CD8-positive, alpha-beta memory T cell (primary cell): ENCODE results near the gene CABYR. TPM values are rescaled to one million over a fixed set of nuclear protein-coding genes. Genes with fewer than 3 reads are reported as not detected.
A peak's percentile ranks its signal among the peaks of the same experiment; 100 is the strongest.

Experiments used
- CTCF ChIA-PET: fragments of 350-600 bp; sonication (Branson Sonifier 250); formaldehyde crosslinking; loops from one replicate; lab custom pipeline; 2021; ENCODE audit warnings: antibody characterized with exemption; lab: Charles Lee
- POLR2A ChIA-PET: fragments of 350-600 bp; sonication (Branson Sonifier 250); formaldehyde crosslinking; loops from one replicate; lab custom pipeline; 2021; ENCODE audit warnings: antibody characterized with exemption; lab: Charles Lee
- DNase-seq, 5 donors: peaks; one replicate each; pipeline versions ENCODE4 v3.0.0 to v3.0.0-alpha.2; 2020 to 2022; ENCODE audit warnings: mixed read lengths in 1 of 5
- H3K27ac ChIP-seq: one replicate; pipeline ENCODE4 v1.7.0; 2013; ENCODE audit warnings: low read depth, mild to moderate bottlenecking, low read length, moderate library complexity
- H3K27me3 ChIP-seq: 2 replicates; pipeline ENCODE4 v1.7.0; 2013; ENCODE audit warnings: low read length, mild to moderate bottlenecking; ENCODE audit not compliant: insufficient read depth, poor library complexity, severe bottlenecking
- H3K36me3 ChIP-seq: 2 replicates; pipeline ENCODE4 v1.7.0; 2013; ENCODE audit warnings: mild to moderate bottlenecking, low read length, moderate library complexity; ENCODE audit not compliant: insufficient read depth
- H3K4me1 ChIP-seq: 2 replicates; pipeline ENCODE4 v1.7.0; 2013; ENCODE audit warnings: mild to moderate bottlenecking, low read length, moderate library complexity; ENCODE audit not compliant: insufficient read depth
- H3K4me3 ChIP-seq: 2 replicates; pipeline ENCODE4 v1.7.0; 2013; ENCODE audit warnings: mild to moderate bottlenecking, low read length
- H3K9me3 ChIP-seq: 2 replicates; pipeline ENCODE4 v1.7.0; 2013; ENCODE audit warnings: mild to moderate bottlenecking, low read length
- H3K27ac Mint-ChIP-seq, 8 donors: one replicate each; pipeline ENCODE4 v1.8.0; 2020 to 2021; ENCODE audit warnings: mixed read lengths in 8 of 8, mild to moderate bottlenecking in 6 of 8, inconsistent platforms in 3 of 8, moderate library complexity in 3 of 8
- H3K27me3 Mint-ChIP-seq, 2 donors: one replicate each; pipeline ENCODE4 v1.8.0; 2020 to 2021; ENCODE audit warnings: mixed read lengths in 2 of 2, mild to moderate bottlenecking in 1 of 2, moderate library complexity in 1 of 2
- H3K36me3 Mint-ChIP-seq, 3 donors: one replicate each; pipeline ENCODE4 v1.8.0; 2020 to 2021; ENCODE audit warnings: mixed read lengths in 3 of 3, inconsistent platforms in 1 of 3, mild to moderate bottlenecking in 1 of 3
- H3K4me1 Mint-ChIP-seq, 3 donors: one replicate each; pipeline ENCODE4 v1.8.0; 2020 to 2021; ENCODE audit warnings: mixed read lengths in 3 of 3, inconsistent platforms in 1 of 3, mild to moderate bottlenecking in 1 of 3
- H3K4me3 Mint-ChIP-seq, 7 donors: one replicate each; pipeline ENCODE4 v1.8.0; 2020 to 2021; ENCODE audit warnings: mixed read lengths in 7 of 7, mild to moderate bottlenecking in 6 of 7, moderate library complexity in 4 of 7, inconsistent platforms in 2 of 7
- H3K9me3 Mint-ChIP-seq, 5 donors: one replicate each; pipeline ENCODE4 v1.8.0; 2020 to 2022; ENCODE audit warnings: mixed read lengths in 5 of 5, mild to moderate bottlenecking in 3 of 5, moderate library complexity in 2 of 5, inconsistent platforms in 1 of 5
- polyA plus RNA-seq: library from polyadenylated mRNA; unstranded; fragments of 300-500 nt; fragmentation: Illumina TruSeq; gene quantifications from one replicate; pipeline ENCODE4 v1.2.3, GENCODE V29; 2021
- total RNA-seq, 2 experiments: library from RNA; stranded (reverse); gene quantifications; one replicate each; pipeline ENCODE4 v1.2.3, GENCODE V29; 2021

CABYR gene
- total and polyA plus RNA-seq, 3 experiments from 2014 or later = 0.62 to 1.7 (median 1.2) TPM

DNA sequence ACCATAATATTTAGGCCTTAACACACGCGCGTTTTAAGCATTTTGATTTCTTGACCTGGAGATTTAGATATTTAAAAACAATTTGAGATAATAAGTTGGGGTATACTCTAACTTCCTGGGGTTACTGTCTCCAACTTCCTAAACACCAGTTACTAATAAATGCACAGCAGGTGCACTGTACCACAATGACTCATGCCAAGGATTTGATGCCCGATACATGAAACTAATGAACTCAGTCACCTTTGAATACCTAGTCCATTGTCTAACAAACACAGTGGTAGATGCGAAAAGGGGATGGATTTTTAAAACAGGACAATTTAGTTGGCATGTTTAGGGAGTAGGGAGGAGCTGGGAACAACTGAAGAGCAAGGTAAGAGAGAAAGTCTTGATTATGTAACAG, 21.2 kb downstream of the CABYR start:
- no peaks in the 10 kb centered on the region for H3K9me3 Mint-ChIP-seq
- no peaks in the 10 kb centered on the region for H3K27me3 Mint-ChIP-seq
- H3K36me3 ChIP-seq = no peaks in the 10 kb centered on the region
- peak overlapping the region in 1 of 8 donors; percentile 47 for H3K27ac Mint-ChIP-seq
- H3K36me3 Mint-ChIP-seq = peaks cover 0 to 4% (median 0%) of the 10 kb centered on the region in 3 donors
- H3K4me3 ChIP-seq = no peak overlapping the region
- H3K9me3 ChIP-seq = no peaks in the 10 kb centered on the region
- no peak overlapping the region for H3K27ac ChIP-seq
- no peak for DNase-seq
- POLR2A ChIA-PET = no interaction called here
- CTCF ChIA-PET = no interaction called here
- no peak overlapping the region for H3K4me3 Mint-ChIP-seq
- H3K4me1 Mint-ChIP-seq = no peaks in the 10 kb centered on the region
- no peaks in the 10 kb centered on the region for H3K4me1 ChIP-seq
- H3K27me3 ChIP-seq = no peaks in the 10 kb centered on the region

DNA sequence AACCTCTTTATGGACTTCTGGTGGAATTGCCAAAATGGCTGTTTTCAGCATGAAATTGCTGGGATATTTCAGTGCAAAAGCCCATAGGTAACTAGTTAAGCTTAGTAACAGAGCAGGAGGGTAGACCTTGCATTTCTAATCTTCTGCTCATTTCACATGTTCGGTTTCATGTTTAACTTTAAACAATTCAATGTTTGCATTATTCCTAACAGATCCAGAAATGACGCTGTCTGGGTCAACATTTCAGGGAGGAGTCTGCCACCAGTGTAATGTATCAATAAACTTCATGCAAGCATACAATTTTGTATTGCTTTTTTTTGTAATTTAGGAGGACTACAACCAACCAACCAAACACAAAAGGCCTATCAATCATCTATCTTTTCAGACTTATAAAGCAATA, 22.4 kb downstream of the CABYR start:
- Histone ChIP-seq H3K27ac (no peak overlapping the region), H3K27me3 (no peaks in the 10 kb centered on the region), H3K4me1 (no peaks in the 10 kb centered on the region), H3K9me3 (no peaks in the 10 kb centered on the region), H3K36me3 (no peaks in the 10 kb centered on the region), H3K4me3 (no peak overlapping the region)
- CTCF ChIA-PET = no interaction called here
- Mint-ChIP-seq H3K4me1 (no peaks in the 10 kb centered on the region), H3K27ac (peak overlapping the region in 1 of 8 donors; percentile 34), H3K36me3 (peaks cover 0 to 4% (median 0%) of the 10 kb centered on the region in 3 donors), H3K27me3 (peaks cover 0 to 3% of the 10 kb centered on the region in 2 donors), H3K4me3 (no peak overlapping the region), H3K9me3 (no peaks in the 10 kb centered on the region)
- POLR2A ChIA-PET = no interaction called here
- DNase-seq = no peak

- Histone ChIP-seq H3K9me3 (no peaks in the 10 kb centered on the region), H3K4me1 (no peaks in the 10 kb centered on the region), H3K27me3 (no peaks in the 10 kb centered on the region), H3K27ac (no peak overlapping the region), H3K4me3 (no peak overlapping the region), H3K36me3 (no peaks in the 10 kb centered on the region)
- Mint-ChIP-seq H3K4me1 (no peaks in the 10 kb centered on the region), H3K9me3 (no peaks in the 10 kb centered on the region), H3K27ac (no peak overlapping the region), H3K4me3 (no peak overlapping the region), H3K36me3 (peaks cover 0 to 5% (median 0%) of the 10 kb centered on the region in 3 donors), H3K27me3 (peaks cover 10 to 21% of the 10 kb centered on the region in 2 donors)
- POLR2A ChIA-PET = no interaction called here
- DNase-seq = no peak
- CTCF ChIA-PET = no interaction called here
Observed at GRCh38 chr18:24168496-24168895, 29.6 kb downstream of the CABYR start.

GRCh38 chr18:24170360-24170759, 31.5 kb downstream of the CABYR start:
- Histone ChIP-seq H3K9me3 (no peaks in the 10 kb centered on the region), H3K36me3 (no peaks in the 10 kb centered on the region), H3K27me3 (no peaks in the 10 kb centered on the region), H3K4me1 (no peaks in the 10 kb centered on the region), H3K4me3 (no peak overlapping the region), H3K27ac (no peak overlapping the region)
- Mint-ChIP-seq H3K36me3 (peaks cover 0 to 1% (median 0%) of the 10 kb centered on the region in 3 donors), H3K27ac (no peak overlapping the region), H3K9me3 (no peaks in the 10 kb centered on the region), H3K4me3 (no peak overlapping the region), H3K27me3 (peaks cover 10 to 25% of the 10 kb centered on the region in 2 donors), H3K4me1 (no peaks in the 10 kb centered on the region)
- POLR2A ChIA-PET = no interaction called here
- CTCF ChIA-PET = no interaction called here
- DNase-seq = no peak

- no peak overlapping the region for H3K27ac ChIP-seq
- no peaks in the 10 kb centered on the region for H3K4me1 Mint-ChIP-seq
- no peaks in the 10 kb centered on the region for H3K27me3 ChIP-seq
- H3K27ac Mint-ChIP-seq = no peak overlapping the region
- ChIA-PET CTCF (no interaction called here), POLR2A (no interaction called here)
- peaks cover 0 to 1% (median 0%) of the 10 kb centered on the region in 3 donors for H3K36me3 Mint-ChIP-seq
- no peak overlapping the region for H3K4me3 ChIP-seq
- no peaks in the 10 kb centered on the region for H3K9me3 ChIP-seq
- H3K36me3 ChIP-seq = no peaks in the 10 kb centered on the region
- no peaks in the 10 kb centered on the region for H3K9me3 Mint-ChIP-seq
- peaks cover 5 to 23% of the 10 kb centered on the region in 2 donors for H3K27me3 Mint-ChIP-seq
- no peak for DNase-seq
- H3K4me3 Mint-ChIP-seq = no peak overlapping the region
- no peaks in the 10 kb centered on the region for H3K4me1 ChIP-seq
Observed at GRCh38 chr18:24173997-24174396, 35.1 kb downstream of the CABYR start.

DNA sequence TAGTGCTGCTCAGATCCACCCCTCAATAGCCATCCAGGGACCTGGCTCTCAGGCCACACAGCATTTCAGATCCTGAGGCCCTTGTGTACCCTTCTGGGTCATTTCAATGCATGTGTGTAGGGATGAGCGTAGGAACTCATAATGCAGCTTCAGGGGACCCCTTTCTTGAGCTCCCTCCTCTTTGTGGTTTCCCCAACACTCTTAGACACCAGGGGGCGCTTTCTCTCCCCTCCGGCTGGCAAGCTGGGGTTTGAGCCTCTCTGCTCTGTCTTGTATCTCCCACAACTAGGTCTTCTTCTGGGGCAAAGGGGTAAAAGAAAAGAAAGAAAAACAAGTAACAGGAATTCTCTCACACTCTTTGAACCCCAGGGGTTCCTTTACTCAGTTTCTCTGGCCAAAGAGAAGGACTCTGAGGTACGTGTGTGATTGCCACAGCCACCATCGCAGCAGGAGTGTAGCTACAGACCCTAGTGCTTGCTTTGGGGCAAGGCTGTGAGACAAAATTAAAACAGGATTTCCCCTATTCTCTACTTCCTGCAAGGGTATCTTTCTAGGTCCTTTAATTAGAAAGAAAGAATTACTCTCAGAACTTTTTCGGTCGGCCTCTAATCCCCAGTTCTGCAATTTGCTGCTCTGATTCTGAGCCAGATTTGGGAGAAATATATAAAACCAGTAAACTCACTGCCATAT, 38.0 kb downstream of the CABYR start:
- H3K27me3 Mint-ChIP-seq = peaks cover 0 to 18% of the 10 kb centered on the region in 2 donors

GRCh38 chr18:24177499-24178133, 38.8 kb downstream of the CABYR start:
- H3K4me3 Mint-ChIP-seq = no peak overlapping the region
- CTCF ChIA-PET = interaction anchor here (0.8 to 1.3 kb wide), 2 partner anchors 12 to 311 kb away, joined by 3 to 6 read pairs; no protein-coding TSS in a partner anchor
- DNase-seq = no peak
- H3K36me3 ChIP-seq = no peaks in the 10 kb centered on the region
- no peak overlapping the region for H3K27ac Mint-ChIP-seq
- no peaks in the 10 kb centered on the region for H3K36me3 Mint-ChIP-seq
- H3K27me3 Mint-ChIP-seq = peaks cover 0 to 14% of the 10 kb centered on the region in 2 donors
- H3K9me3 Mint-ChIP-seq = no peaks in the 10 kb centered on the region
- no peak overlapping the region for H3K27ac ChIP-seq
- no peak overlapping the region for H3K4me3 ChIP-seq
- no peaks in the 10 kb centered on the region for H3K4me1 Mint-ChIP-seq
- no peaks in the 10 kb centered on the region for H3K4me1 ChIP-seq
- no peaks in the 10 kb centered on the region for H3K9me3 ChIP-seq
- no peaks in the 10 kb centered on the region for H3K27me3 ChIP-seq
- POLR2A ChIA-PET = no interaction called here

More for the DNA sequence above, 38.0 kb downstream of the CABYR start:
- no peaks in the 10 kb centered on the region for H3K9me3 Mint-ChIP-seq
- Histone ChIP-seq H3K27me3 (no peaks in the 10 kb centered on the region), H3K4me1 (no peaks in the 10 kb centered on the region), H3K27ac (no peak overlapping the region), H3K36me3 (no peaks in the 10 kb centered on the region), H3K9me3 (no peaks in the 10 kb centered on the region), H3K4me3 (no peak overlapping the region)
- H3K27ac Mint-ChIP-seq = no peak overlapping the region
- ChIA-PET CTCF (interaction anchor here (0.6 to 1.3 kb wide), 4 partner anchors 12 to 312 kb away, joined by 3 to 6 read pairs (median 4); no protein-coding TSS in a partner anchor), POLR2A (no interaction called here)
- H3K4me3 Mint-ChIP-seq = no peak overlapping the region
- H3K4me1 Mint-ChIP-seq = no peaks in the 10 kb centered on the region
- DNase-seq = peak in 2 of 5 donors; percentile 3 to 7
- H3K36me3 Mint-ChIP-seq = no peaks in the 10 kb centered on the region

DNA sequence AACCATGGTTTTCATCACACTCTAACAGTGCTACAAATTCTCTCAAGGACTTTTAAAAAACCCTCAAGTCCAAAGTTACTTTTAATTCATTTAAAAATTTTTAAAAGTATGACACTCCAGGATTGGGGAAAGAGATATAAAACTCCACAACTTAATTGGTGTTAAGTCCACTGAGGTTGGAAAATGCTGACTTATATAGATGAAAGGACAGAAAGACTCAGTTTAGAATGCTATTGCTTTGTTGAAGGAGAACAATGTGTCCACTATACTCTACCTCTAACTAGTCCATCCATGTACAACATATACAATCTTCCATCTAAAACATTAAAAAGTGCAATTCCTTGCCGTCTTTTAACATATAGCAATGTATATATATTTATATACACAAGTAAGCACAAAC, 41.2 kb downstream of the CABYR start:
- H3K27me3 Mint-ChIP-seq = peaks cover 3 to 18% of the 10 kb centered on the region in 2 donors
- POLR2A ChIA-PET = no interaction called here
- Histone ChIP-seq H3K4me3 (no peak overlapping the region), H3K4me1 (no peaks in the 10 kb centered on the region), H3K27ac (no peak overlapping the region), H3K27me3 (no peaks in the 10 kb centered on the region), H3K36me3 (no peaks in the 10 kb centered on the region), H3K9me3 (no peaks in the 10 kb centered on the region)
- no peak overlapping the region for H3K4me3 Mint-ChIP-seq
- no peak overlapping the region for H3K27ac Mint-ChIP-seq
- peaks cover 0 to 3% (median 0%) of the 10 kb centered on the region in 3 donors for H3K36me3 Mint-ChIP-seq
- no peak for DNase-seq
- no peaks in the 10 kb centered on the region for H3K9me3 Mint-ChIP-seq
- CTCF ChIA-PET = no interaction called here
- H3K4me1 Mint-ChIP-seq = no peaks in the 10 kb centered on the region
